Amniotic stem cell (primary cell): ENCODE results near the gene SLIT1.
A peak's percentile ranks its signal among the peaks of the same experiment; 100 is the strongest.

ENCODE experiments used
- DNase-seq: peaks from one replicate; lab custom pipeline; 2025; lab: John Stamatoyannopoulos, UW

Gene SLIT1

DNA sequence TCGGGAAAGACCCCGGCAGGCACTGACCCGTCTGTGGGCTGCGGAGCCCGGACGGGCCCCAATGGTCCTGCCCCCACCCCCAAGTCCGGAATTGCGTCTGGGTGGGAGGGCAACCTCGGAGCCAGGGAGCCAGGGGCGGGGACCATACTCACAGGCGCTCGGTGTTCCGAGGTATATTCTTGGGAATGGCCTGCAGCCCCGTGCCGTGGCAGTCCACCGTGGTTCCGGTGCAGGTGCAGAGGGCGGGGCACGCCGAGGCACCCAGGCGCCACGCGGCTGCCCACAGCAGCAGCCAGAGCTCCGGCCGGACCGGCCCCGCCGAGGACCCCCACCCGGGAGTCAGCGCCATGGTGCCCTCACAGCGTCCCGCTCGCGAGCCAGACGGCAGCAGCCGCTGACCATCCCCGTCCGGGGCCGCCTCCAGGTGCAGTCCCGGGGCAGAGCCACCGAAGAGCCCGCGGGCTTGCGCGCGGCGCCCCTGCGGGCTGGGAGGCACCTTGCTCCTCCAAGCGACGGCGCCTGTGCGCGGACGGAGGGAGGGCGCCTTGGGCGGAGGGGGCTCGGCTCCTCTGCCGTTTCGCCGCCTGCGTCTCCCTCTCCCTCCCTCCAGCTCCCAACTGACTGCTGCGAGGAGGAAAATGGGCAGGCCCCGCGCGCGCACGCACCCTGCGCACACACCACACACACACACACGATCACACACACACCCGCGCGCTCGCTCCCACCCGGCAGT, at the start of gene SLIT1:
TSS of gene SLIT1 (minus strand) at position 634 of the 733 bp plus-strand sequence. CDS start at position 349, 285 bp downstream.
- no peak for DNase-seq

GRCh38 chr10:97235353-97235752, 49.6 kb upstream of the SLIT1 start:
- no peak for DNase-seq

DNA sequence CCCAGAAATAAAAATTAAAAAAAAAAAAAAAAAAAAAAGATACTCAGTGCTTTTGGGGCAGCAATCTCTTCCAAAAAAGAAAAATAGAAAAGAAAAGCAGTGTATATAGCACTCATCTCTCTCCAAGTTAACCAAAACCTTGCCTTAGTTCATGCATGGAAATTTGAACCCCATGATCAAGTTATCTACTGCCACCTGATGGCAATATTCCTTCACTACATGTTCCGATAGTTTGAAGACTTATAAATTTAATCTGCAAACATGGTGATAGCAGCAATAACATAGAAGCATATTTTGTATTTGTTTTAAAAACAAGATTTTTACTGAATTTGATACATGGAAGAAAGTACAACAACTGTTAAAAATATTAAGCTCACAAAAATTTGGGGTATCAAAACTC, 48.6 kb upstream of the SLIT1 start:
- peak; percentile 18 for DNase-seq

DNA sequence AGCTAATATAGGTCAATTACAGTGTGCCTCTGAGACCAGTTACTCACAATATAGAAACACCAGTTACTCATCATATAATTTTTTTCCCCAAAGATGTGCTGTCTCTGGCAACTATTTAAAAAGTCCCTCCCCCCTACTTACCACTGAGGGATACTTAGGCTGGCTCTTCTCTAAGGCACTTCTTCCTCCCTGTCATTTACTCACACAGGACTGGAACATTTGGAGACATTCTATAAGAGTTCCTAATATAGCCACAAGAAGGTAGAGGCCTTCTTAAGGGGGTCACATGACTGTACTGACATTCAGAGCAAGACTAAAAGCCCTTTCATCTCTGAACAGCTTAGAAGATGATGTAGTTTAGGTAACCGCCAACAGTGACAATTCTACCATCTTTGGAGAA, 44.4 kb upstream of the SLIT1 start:
- DNase-seq = no peak

DNA sequence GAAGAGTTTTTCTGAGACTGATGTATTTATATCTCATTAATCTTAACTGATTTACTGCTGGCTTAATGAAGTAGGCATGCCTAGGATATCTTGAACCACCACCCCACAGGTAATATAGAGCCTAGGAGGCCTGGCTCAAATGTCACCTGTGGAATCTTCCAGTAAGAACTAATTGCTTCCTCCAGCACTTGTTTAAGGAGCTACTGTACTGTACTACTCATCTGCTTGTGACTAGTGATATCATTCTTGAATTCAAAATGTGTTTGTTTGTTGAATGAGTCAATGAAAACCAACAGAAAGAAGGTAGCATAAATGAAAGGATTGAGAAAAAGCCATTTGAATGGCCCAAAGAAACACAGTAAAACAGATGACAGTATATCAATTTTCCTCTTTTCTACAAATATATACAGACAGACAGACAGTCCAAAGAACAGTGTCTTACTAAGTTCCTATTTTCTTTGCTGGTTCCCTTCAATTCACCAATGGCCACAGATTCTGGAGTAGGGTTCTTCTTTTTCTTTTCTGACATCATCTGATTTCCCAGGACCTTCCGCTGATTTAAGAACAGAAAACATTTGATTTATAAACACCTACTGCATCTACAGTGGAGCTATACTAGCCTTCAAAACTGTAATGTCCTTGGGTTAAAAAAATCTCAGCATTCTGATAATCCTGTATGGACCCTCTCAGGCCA, 43.7 kb upstream of the SLIT1 start:
- no peak for DNase-seq

- no peak for DNase-seq
Observed at GRCh38 chr10:97228775-97229157, 43.0 kb upstream of the SLIT1 start.

GRCh38 chr10:97228130-97228774, 42.5 kb upstream of the SLIT1 start:
- DNase-seq = no peak

DNA sequence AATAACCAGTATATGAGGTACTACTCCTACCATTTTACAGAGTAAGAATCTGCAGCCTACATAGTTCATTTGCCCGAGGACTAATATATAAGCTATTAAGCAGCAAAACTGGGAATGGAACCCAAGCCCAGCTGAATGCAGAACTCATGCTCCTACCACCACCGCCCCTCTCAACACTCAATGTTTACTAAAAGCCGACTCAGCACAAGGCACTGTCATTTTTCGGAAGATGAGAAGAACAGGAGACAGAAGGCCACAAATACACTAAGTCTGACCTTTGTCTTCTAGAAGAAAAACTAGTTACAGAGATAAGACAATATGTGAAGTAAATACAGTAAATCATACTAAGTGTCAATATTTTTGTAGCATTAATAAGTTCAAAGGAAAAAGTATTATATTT, 40.6 kb upstream of the SLIT1 start:
- DNase-seq = no peak

- DNase-seq = no peak
Observed at GRCh38 chr10:97224483-97225435, 39.0 kb upstream of the SLIT1 start.

GRCh38 chr10:97222326-97222961, 36.7 kb upstream of the SLIT1 start:
- DNase-seq = no peak

GRCh38 chr10:97220355-97220754, 34.6 kb upstream of the SLIT1 start:
- no peak for DNase-seq

GRCh38 chr10:97217299-97217698, 31.5 kb upstream of the SLIT1 start:
- no peak for DNase-seq

DNA sequence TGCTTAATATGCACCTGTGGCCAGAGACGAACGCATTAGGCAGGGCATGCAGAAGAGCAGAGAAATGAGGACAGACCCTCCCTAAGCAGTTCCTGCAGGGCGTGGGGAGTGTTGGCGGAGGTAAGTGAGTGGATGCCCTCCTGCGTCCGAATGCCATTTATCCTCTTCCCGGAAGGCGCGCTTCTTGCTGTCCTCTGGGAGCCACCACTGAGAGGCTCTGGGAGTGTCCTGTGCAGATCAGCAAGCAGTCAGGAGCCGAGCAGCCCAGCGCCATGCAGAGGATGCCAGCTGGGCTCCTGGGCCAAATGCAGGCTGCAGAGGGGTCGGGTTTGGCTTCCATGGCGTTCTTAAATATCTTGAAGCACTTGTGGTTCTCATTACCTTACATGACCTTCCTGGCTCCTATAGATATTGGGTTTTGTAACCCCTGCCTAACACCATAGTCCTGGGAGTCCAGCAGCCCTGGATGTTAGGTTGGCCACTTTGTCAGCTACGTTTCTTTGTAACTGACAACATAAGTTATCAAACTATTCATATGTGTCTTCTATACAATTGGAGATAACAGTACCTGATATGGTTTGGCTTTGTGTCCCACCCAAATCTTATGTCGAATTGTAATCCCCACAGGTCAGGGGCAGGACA, 30.0 kb upstream of the SLIT1 start:
- no peak for DNase-seq

DNA sequence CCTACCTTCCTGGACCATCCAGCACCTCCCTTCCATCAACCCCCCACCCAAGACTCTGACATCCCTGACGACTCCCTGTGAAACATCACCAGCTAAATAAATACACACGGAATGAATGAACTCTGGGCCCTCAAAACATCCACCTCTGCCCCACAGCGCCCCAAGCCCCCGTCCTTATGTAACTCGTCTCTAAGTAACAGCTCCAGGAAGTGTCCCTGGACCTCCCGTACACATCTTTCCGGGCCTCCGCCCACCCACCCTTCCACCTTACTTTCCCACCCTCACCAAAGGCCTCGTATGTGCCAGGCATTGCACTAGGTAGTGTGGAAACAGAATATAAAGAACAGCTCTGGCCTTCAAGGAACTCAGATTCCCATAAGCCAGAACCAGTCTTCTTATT, 27.7 kb upstream of the SLIT1 start:
- no peak for DNase-seq

DNA sequence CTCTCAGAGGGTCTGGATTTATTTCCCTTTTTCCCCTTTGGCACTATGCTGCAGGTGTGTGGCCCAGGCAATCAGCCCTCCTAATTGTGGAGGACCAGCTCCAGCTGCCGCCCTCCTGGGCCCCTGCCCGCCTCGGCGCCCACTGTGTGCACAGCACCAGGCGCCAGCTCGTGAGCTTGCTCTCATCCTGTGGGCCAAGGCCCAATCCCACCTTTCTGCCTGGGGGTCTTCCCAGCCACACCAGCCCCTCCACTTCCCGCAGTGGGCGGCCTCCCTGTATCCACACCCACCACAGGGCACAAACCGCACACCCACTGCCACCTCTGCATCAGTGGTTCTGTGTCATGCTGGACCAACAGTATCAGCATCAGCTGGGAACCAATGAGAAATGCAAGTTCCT, 25.5 kb upstream of the SLIT1 start:
- no peak for DNase-seq

DNA sequence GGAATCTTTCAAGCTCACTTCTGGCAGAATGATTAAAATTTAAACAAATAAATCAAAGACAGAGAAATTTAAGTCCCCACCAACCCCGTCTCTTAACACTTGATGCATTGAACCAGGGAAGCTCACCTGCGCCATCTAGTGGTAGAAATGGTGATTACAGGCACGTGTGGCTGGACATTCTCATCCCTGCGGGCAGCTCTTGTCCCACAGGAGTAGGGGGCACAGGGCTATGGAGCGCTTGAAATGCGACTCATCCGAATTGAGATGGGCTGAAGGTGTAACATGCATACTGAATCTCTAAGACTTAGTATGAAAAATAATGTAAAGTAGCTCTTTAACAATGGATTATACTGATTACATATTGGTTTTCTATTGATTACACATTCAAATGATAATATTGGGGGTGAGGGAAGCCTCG, 24.8 kb upstream of the SLIT1 start:
- peak; percentile 35 for DNase-seq

GRCh38 chr10:97207756-97208346, 22.1 kb upstream of the SLIT1 start:
- DNase-seq = no peak

- DNase-seq = no peak
Observed at GRCh38 chr10:97207131-97207530, 21.4 kb upstream of the SLIT1 start.

GRCh38 chr10:97204826-97205679, 19.3 kb upstream of the SLIT1 start:
- no peak for DNase-seq

DNA sequence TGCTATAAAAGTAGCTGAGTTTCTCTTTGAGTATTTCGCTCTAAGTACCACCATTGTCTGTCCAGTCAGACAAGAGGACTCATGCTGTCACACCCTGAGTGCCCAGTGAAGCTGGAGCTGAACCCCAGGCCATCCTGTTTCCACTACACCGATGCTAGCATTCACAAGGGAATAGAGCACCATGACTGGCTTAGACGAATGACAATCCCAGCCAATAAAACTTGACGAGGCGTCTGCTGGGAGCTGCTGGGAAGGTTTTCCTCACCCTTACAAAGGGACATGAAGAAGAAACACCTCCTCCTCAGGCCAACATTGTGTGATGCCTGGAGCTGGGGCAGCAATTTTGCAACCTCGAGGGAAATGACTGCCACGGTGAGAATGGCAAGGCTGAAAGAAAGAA, 17.5 kb upstream of the SLIT1 start:
- DNase-seq = no peak
